Esophagus squamous epithelium (tissue), 5 donors: ENCODE results near the gene TNFAIP6. TPM values are rescaled to one million over a fixed set of nuclear protein-coding genes. Genes with fewer than 3 reads are reported as not detected.
"Not testable (repeated sequence)": the region's sequence is repeated elsewhere in the genome, so short reads cannot be mapped to it uniquely, and the experiment has no call there.

ENCODE experiments used
- DNase-seq: peaks from one replicate; lab custom pipeline; 2025; lab: John Stamatoyannopoulos, UW
- H3K27ac ChIP-seq, 4 donors: fragments of 200-600 bp; sonication (generic); one replicate each; pipeline ENCODE4 v1.5.1; 2016 to 2019; ENCODE audit warnings: mild to moderate bottlenecking in 1 of 4
- H3K27me3 ChIP-seq, 4 donors: fragments of 200-600 bp; sonication (generic); 1 replicate in 3 of 4; 2 replicates in 1 of 4; pipeline versions ENCODE4 v1.5.1 to v1.6.0; 2017 to 2021; ENCODE audit warnings: antibody characterized with exemption in 1 of 4
- H3K36me3 ChIP-seq, 3 donors: fragments of 200-600 bp; sonication (generic); one replicate each; pipeline ENCODE4 v1.5.1; 2016 to 2019
- H3K4me1 ChIP-seq, 3 donors: fragments of 200-600 bp; sonication (generic); one replicate each; pipeline ENCODE4 v1.5.1; 2017 to 2019
- H3K4me3 ChIP-seq, 4 donors: fragments of 200-600 bp; sonication (generic); 1 replicate in 3 of 4; 2 replicates in 1 of 4; pipeline ENCODE4 v1.5.1; 2016 to 2019; ENCODE audit warnings: mild to moderate bottlenecking in 2 of 4, moderate library complexity in 1 of 4
- H3K9me3 ChIP-seq, 3 donors: fragments of 200-600 bp; sonication (generic); one replicate each; pipeline ENCODE4 v1.5.1; 2016 to 2019
- CTCF ChIP-seq, 6 experiments: fragments of 450-650 bp in 4 of 6; fragments of 200-600 bp in 2 of 6; sonication (generic) in 2 of 6; IDR thresholded peaks; one replicate each; pipeline ENCODE4 v1.5.1; 2016 to 2019; ENCODE audit warnings: antibody characterized with exemption in 6 of 6, mild to moderate bottlenecking in 4 of 6, moderate library complexity in 4 of 6
- POLR2A ChIP-seq, 4 donors: fragments of 450-650 bp; IDR thresholded peaks; one replicate each; pipeline ENCODE4 v1.6.1; 2017; ENCODE audit warnings: antibody characterized with exemption in 4 of 4, mild to moderate bottlenecking in 4 of 4, moderate library complexity in 3 of 4
- WGBS, 2 donors: methylation state at CpG; one replicate each; pipeline ENCODE4 v1.1.5; 2018; 5-methylcytosine and 5-hydroxymethylcytosine counted together
- intact Hi-C: fragments of 100-400 bp; cut with DNase I; formaldehyde crosslinking; loops from one replicate; pipeline ENCODE4 v1.15.0; 2022
- total RNA-seq, 4 donors: library from RNA; depleted of rRNA; stranded (reverse); fragments of >200 nt; gene quantifications; one replicate each; pipeline ENCODE4 v1.1.0, GENCODE V29; 2016
- donor health status: DM: yes; HTN: yes; CAD: no.

The TNFAIP6 gene
- total RNA-seq, 4 donors from 2014 or later = 0.95 to 3.3 (median 1.2) TPM; not detected in 1

- Histone ChIP-seq H3K27ac (no peak overlapping the region), H3K4me1 (peaks cover 0 to 4% (median 0%) of the 10 kb centered on the region in 3 donors), H3K4me3 (no peak overlapping the region), H3K9me3 (no peaks in the 10 kb centered on the region), H3K36me3 (no peaks in the 10 kb centered on the region), H3K27me3 (peaks cover 0 to 4% (median 0%) of the 10 kb centered on the region in 4 donors)
- TF ChIP-seq CTCF (IDR thresholded peaks at IDR 0.05) = no peak
- no peak for TF ChIP-seq POLR2A (IDR thresholded peaks at IDR 0.05)
- 83 to 84% methylated on average over 3 of the region's 3 CpGs for WGBS, 2 donors
- intact Hi-C loops = no loop called here
- DNase-seq = no peak
Observed at GRCh38 chr2:151338115-151338514, 19.3 kb upstream of the TNFAIP6 start.

- Histone ChIP-seq H3K4me3 (no peak overlapping the region), H3K9me3 (no peaks in the 10 kb centered on the region), H3K36me3 (no peaks in the 10 kb centered on the region), H3K27me3 (no peaks in the 10 kb centered on the region), H3K27ac (no peak overlapping the region), H3K4me1 (no peaks in the 10 kb centered on the region)
- TF ChIP-seq POLR2A (IDR thresholded peaks at IDR 0.05) = no peak
- WGBS, 2 donors = 86 to 100% methylated on average over 2 of the region's 2 CpGs
- DNase-seq = no peak
- intact Hi-C loops = no loop called here
Observed at GRCh38 chr2:151343073-151343472, 14.3 kb upstream of the TNFAIP6 start.

DNA sequence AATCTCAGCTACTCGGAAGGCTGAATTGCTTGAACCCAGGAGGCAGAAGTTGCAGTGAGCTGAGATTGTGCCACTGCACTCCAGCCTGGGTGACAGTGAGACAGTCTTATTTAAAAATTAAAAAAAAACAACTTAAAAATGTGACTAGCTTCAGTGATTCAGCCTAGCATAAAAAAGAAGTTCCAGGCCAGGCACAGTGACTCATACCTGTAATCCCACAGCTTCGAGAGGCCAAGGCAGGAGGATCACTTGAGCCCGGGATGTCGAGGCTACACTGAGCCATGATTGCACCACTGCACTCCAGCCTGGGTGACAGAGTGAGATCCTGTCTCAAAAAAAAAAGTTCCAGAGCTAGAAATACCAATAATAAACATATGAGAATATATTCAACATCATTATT lies 13.2 kb upstream of the TNFAIP6 start:
- H3K36me3 ChIP-seq, H3K4me3 ChIP-seq, H3K27me3 ChIP-seq, intact Hi-C loops, H3K4me1 ChIP-seq, H3K27ac ChIP-seq, H3K9me3 ChIP-seq, DNase-seq: not testable (repeated sequence)
- 65 to 69% methylated on average over 4 of the region's 4 CpGs for WGBS, 2 donors

DNA sequence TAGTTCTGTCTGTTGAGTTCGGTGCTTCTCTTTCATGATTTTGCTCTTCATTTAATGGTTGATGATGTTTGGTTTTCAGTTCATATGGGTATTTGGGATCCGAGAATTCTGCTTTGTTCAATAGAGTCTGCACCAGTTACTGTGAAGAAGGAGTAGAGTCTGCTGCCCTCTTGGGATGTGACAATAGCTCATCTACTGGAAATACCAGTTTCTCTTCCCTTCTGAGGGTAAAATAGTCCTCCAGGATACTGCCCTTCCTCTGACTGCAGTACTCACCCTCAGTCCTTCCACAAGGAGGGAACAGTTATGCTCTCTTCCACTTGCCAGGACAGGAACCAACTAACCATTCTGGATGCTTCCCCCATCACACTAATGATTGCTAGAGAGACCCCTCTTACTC lies 12.5 kb upstream of the TNFAIP6 start:
- Histone ChIP-seq H3K9me3 (no peaks in the 10 kb centered on the region), H3K36me3 (no peaks in the 10 kb centered on the region), H3K27me3 (no peaks in the 10 kb centered on the region), H3K27ac (no peak overlapping the region), H3K4me1 (no peaks in the 10 kb centered on the region), H3K4me3 (no peak overlapping the region)
- intact Hi-C loops = no loop called here
- TF ChIP-seq CTCF (IDR thresholded peaks at IDR 0.05) (no peak), POLR2A (IDR thresholded peaks at IDR 0.05) (no peak)
- WGBS, 2 donors = 93 to 100% methylated on average over 2 of the region's 2 CpGs
- DNase-seq = no peak

- TF ChIP-seq CTCF (IDR thresholded peaks at IDR 0.05) = no peak
- no peak for TF ChIP-seq POLR2A (IDR thresholded peaks at IDR 0.05)
- Histone ChIP-seq H3K27ac (no peak overlapping the region), H3K36me3 (no peaks in the 10 kb centered on the region), H3K9me3 (no peaks in the 10 kb centered on the region), H3K4me3 (no peak overlapping the region), H3K4me1 (no peaks in the 10 kb centered on the region), H3K27me3 (no peaks in the 10 kb centered on the region)
- no peak for DNase-seq
- intact Hi-C loops = no loop called here
Observed at GRCh38 chr2:151347294-151347693, 10.1 kb upstream of the TNFAIP6 start.

- Histone ChIP-seq H3K9me3 (no peaks in the 10 kb centered on the region), H3K4me1 (no peaks in the 10 kb centered on the region), H3K27ac (no peak overlapping the region), H3K36me3 (no peaks in the 10 kb centered on the region), H3K27me3 (no peaks in the 10 kb centered on the region), H3K4me3 (no peak overlapping the region)
- 33 to 55% methylated on average over 3 to 5 of the region's 5 CpGs for WGBS, 2 donors
- intact Hi-C loops = no loop called here
- no peak for DNase-seq
- TF ChIP-seq CTCF (IDR thresholded peaks at IDR 0.05) = no peak
- TF ChIP-seq POLR2A (IDR thresholded peaks at IDR 0.05) = no peak
Observed at GRCh38 chr2:151347906-151348305, 9.5 kb upstream of the TNFAIP6 start.
